ENCODE measurements around the gene CES3.
"Not testable (repeated sequence)": the region's sequence is repeated elsewhere in the genome, so short reads cannot be mapped to it uniquely, and the experiment has no call there.

The CES3 gene

DNA sequence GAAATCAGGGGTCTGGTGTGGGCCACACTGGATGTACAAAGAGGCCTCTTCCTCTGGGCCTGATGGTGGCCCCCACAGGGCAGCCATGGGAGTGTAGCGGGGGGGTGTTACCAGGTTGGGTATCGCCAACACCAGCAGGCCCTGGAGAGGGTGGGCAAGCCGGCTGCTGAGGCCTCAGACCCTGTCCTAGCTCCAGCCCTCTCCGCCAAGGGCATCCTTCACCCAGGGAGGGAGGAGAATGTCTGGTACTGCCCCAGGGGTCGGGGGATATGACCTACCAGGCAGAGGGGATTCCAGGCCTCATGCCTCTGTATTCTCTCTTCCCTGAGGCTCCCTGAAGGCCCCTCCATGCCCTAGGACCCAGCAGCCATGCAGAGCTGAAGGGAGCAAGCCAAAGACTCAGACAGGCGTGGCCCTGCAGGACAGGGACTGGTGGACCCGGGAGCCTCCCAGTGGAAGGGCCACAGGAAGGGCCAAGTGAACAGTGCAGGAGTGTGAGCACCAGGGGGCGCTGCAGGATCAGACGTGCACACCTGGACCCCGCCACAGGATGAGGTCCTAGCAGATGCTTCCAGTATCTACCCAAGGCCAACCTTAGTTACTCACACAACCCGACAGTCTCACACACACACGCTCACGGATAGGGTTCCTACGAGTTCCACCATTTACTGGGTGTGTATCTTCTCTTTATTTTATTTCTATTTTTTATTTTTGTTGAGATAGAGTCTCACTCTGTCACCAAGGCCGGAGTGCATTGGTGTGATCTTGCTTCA lies 16.5 kb downstream of the CES3 start:
- H3K36me3 ChIP-seq (ENCODE audit: control insufficient read depth in 5 of 5, insufficient read depth in 5 of 5, low read length in 5 of 5) = no peaks in the 10 kb centered on the region
- H3K9ac ChIP-seq (ENCODE audit: low read length in 5 of 5) = no peak overlapping the region

GRCh38 chr16:66979011-66979717 lies 18.1 kb downstream of the CES3 start:
- no peaks in the 10 kb centered on the region for H3K9me3 ChIP-seq (ENCODE audit: control insufficient read depth in 5 of 5, low read length in 5 of 5)
- no peak overlapping the region for H3K9ac ChIP-seq (ENCODE audit: low read length in 5 of 5)
- H3K4me3 ChIP-seq (ENCODE audit: low read depth in 1 of 5, low read length in 5 of 5) = no peak overlapping the region
- peaks cover 0 to 4% (median 2%) of the 10 kb centered on the region in 5 donors for H3K27me3 ChIP-seq (ENCODE audit: control insufficient read depth in 5 of 5, insufficient read depth in 4 of 5, low read length in 5 of 5)
- H3K4me1 ChIP-seq (ENCODE audit: control insufficient read depth in 5 of 5, insufficient read depth in 5 of 5, low read length in 5 of 5) = peaks cover 0 to 22% (median 5%) of the 10 kb centered on the region in 5 donors
- no peaks in the 10 kb centered on the region for H3K36me3 ChIP-seq (ENCODE audit: control insufficient read depth in 5 of 5, insufficient read depth in 5 of 5, low read length in 5 of 5)
- H3K27ac ChIP-seq (ENCODE audit: low read depth, low read length) = no peak overlapping the region

More for the DNA sequence above, 16.5 kb downstream of the CES3 start:
- H3K4me1 ChIP-seq (ENCODE audit: control insufficient read depth in 5 of 5, insufficient read depth in 5 of 5, low read length in 5 of 5) = peaks cover 0 to 22% (median 5%) of the 10 kb centered on the region in 5 donors
- no peak overlapping the region for H3K4me3 ChIP-seq (ENCODE audit: low read depth in 1 of 5, low read length in 5 of 5)
- H3K9me3 ChIP-seq (ENCODE audit: control insufficient read depth in 5 of 5, low read length in 5 of 5) = no peaks in the 10 kb centered on the region
- peaks cover 0 to 9% (median 3%) of the 10 kb centered on the region in 5 donors for H3K27me3 ChIP-seq (ENCODE audit: control insufficient read depth in 5 of 5, insufficient read depth in 4 of 5, low read length in 5 of 5)
- no peak overlapping the region for H3K27ac ChIP-seq (ENCODE audit: low read depth, low read length)

- peaks cover 0 to 15% (median 5%) of the 10 kb centered on the region in 5 donors for H3K4me1 ChIP-seq (ENCODE audit: control insufficient read depth in 5 of 5, insufficient read depth in 5 of 5, low read length in 5 of 5)
- no peak overlapping the region for H3K9ac ChIP-seq (ENCODE audit: low read length in 5 of 5)
- no peaks in the 10 kb centered on the region for H3K36me3 ChIP-seq (ENCODE audit: control insufficient read depth in 5 of 5, insufficient read depth in 5 of 5, low read length in 5 of 5)
- H3K9me3 ChIP-seq (ENCODE audit: control insufficient read depth in 5 of 5, low read length in 5 of 5) = no peaks in the 10 kb centered on the region
- no peaks in the 10 kb centered on the region for H3K27me3 ChIP-seq (ENCODE audit: control insufficient read depth in 5 of 5, insufficient read depth in 4 of 5, low read length in 5 of 5)
- H3K4me3 ChIP-seq (ENCODE audit: low read depth in 1 of 5, low read length in 5 of 5) = no peak overlapping the region
- H3K27ac ChIP-seq (ENCODE audit: low read depth, low read length) = no peak overlapping the region
These were observed 22.0 kb downstream of the CES3 start for GRCh38 chr16:66983033-66983432.

- Histone ChIP-seq H3K4me3 (ENCODE audit: low read depth in 1 of 5, low read length in 5 of 5) (no peak overlapping the region), H3K27ac (ENCODE audit: low read depth, low read length) (no peak overlapping the region)
These were observed 23.8 kb downstream of the CES3 start for GRCh38 chr16:66984892-66985311.

DNA sequence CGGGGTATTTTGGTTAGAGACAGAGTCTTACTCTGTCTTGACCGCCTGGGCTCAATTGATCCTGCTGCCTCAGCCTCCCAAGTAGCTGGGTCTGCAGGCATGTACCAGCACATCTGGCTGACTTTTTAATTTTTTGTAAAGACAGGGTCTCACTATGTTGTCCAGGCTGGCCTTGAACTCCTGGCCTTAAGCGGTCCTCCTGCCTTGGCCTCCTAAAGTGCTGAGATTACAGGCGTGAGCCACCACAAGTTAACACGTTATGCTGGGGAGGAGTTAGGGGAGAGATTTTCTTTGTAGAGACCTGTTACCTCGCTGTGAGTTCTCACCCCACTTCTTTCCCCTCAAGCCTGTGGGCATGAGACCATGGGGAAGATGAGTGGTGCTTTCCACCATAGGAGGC lies 25.5 kb downstream of the CES3 start:
- Histone ChIP-seq H3K27ac (ENCODE audit: low read depth, low read length) (no peak overlapping the region), H3K27me3 (ENCODE audit: control insufficient read depth in 5 of 5, insufficient read depth in 4 of 5, low read length in 5 of 5) (no peaks in the 10 kb centered on the region), H3K9ac (ENCODE audit: low read length in 5 of 5) (no peak overlapping the region), H3K9me3 (ENCODE audit: control insufficient read depth in 5 of 5, low read length in 5 of 5) (no peaks in the 10 kb centered on the region), H3K4me1 (ENCODE audit: control insufficient read depth in 5 of 5, insufficient read depth in 5 of 5, low read length in 5 of 5) (peaks cover 0 to 5% (median 0%) of the 10 kb centered on the region in 5 donors), H3K4me3 (ENCODE audit: low read depth in 1 of 5, low read length in 5 of 5) (no peak overlapping the region), H3K36me3 (ENCODE audit: control insufficient read depth in 5 of 5, insufficient read depth in 5 of 5, low read length in 5 of 5) (no peaks in the 10 kb centered on the region)

More at GRCh38 chr16:66984892-66985311, 23.8 kb downstream of the CES3 start:
- peaks cover 0 to 5% (median 0%) of the 10 kb centered on the region in 5 donors for H3K4me1 ChIP-seq (ENCODE audit: control insufficient read depth in 5 of 5, insufficient read depth in 5 of 5, low read length in 5 of 5)
- H3K27me3 ChIP-seq (ENCODE audit: control insufficient read depth in 5 of 5, insufficient read depth in 4 of 5, low read length in 5 of 5) = no peaks in the 10 kb centered on the region
- no peaks in the 10 kb centered on the region for H3K36me3 ChIP-seq (ENCODE audit: control insufficient read depth in 5 of 5, insufficient read depth in 5 of 5, low read length in 5 of 5)
- no peaks in the 10 kb centered on the region for H3K9me3 ChIP-seq (ENCODE audit: control insufficient read depth in 5 of 5, low read length in 5 of 5)
- no peak overlapping the region for H3K9ac ChIP-seq (ENCODE audit: low read length in 5 of 5)

- Histone ChIP-seq H3K27ac (ENCODE audit: low read depth, low read length) (no peak within 1 kb of the TSS), H3K9me3 (ENCODE audit: control insufficient read depth in 5 of 5, low read length in 5 of 5) (no peaks in the 10 kb centered on the region)
These were observed 27.2 kb downstream of the CES3 start, which contains the start of gene CES4A for GRCh38 chr16:66988197-66988788. Gene CES4A (plus strand): TSS chr16:66988589. CDS start chr16:66988773, 184 bp downstream.

GRCh38 chr16:66991545-66992077 lies 30.5 kb downstream of the CES3 start:
- peaks cover 0 to 10% (median 5%) of the 10 kb centered on the region in 5 donors for H3K4me1 ChIP-seq (ENCODE audit: control insufficient read depth in 5 of 5, insufficient read depth in 5 of 5, low read length in 5 of 5)
- H3K36me3 ChIP-seq (ENCODE audit: control insufficient read depth in 5 of 5, insufficient read depth in 5 of 5, low read length in 5 of 5) = no peaks in the 10 kb centered on the region
- H3K27ac ChIP-seq (ENCODE audit: low read depth, low read length) = no peak overlapping the region
- no peaks in the 10 kb centered on the region for H3K9me3 ChIP-seq (ENCODE audit: control insufficient read depth in 5 of 5, low read length in 5 of 5)
- H3K4me3 ChIP-seq (ENCODE audit: low read depth in 1 of 5, low read length in 5 of 5) = no peak overlapping the region
- no peaks in the 10 kb centered on the region for H3K27me3 ChIP-seq (ENCODE audit: control insufficient read depth in 5 of 5, insufficient read depth in 4 of 5, low read length in 5 of 5)
- H3K9ac ChIP-seq (ENCODE audit: low read length in 5 of 5) = no peak overlapping the region

More at GRCh38 chr16:66988197-66988788, 27.2 kb downstream of the CES3 start, which contains the start of gene CES4A:
- Histone ChIP-seq H3K9ac (ENCODE audit: low read length in 5 of 5) (no peak within 1 kb of the TSS), H3K4me1 (ENCODE audit: control insufficient read depth in 5 of 5, insufficient read depth in 5 of 5, low read length in 5 of 5) (peaks cover 0 to 5% (median 0%) of the 10 kb centered on the region in 5 donors), H3K36me3 (ENCODE audit: control insufficient read depth in 5 of 5, insufficient read depth in 5 of 5, low read length in 5 of 5) (no peaks in the 10 kb centered on the region), H3K4me3 (ENCODE audit: low read depth in 1 of 5, low read length in 5 of 5) (no peak within 1 kb of the TSS), H3K27me3 (ENCODE audit: control insufficient read depth in 5 of 5, insufficient read depth in 4 of 5, low read length in 5 of 5) (no peaks in the 10 kb centered on the region)

DNA sequence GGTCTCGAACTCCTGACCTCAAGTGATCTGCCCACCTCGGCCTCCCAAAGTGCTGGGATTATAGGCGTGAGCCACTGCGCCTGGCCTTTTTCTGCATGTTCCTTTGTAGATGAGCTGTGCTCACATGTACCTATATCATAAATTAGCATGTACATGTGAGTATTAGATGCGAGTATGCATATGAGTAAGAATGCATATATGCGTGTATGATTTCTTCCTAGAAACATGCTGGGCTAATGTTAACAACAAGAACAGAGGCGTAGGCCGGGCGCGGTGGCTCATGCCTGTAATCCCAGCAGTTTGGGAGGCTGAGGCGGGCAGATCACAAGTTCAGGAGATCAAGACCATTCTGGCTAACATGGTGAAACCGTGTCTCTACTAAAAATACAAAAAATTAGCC lies 32.5 kb downstream of the CES3 start:
- not testable (repeated sequence) for H3K9me3 ChIP-seq (ENCODE audit: control insufficient read depth in 5 of 5, low read length in 5 of 5); H3K9ac ChIP-seq (ENCODE audit: low read length in 5 of 5); H3K36me3 ChIP-seq (ENCODE audit: control insufficient read depth in 5 of 5, insufficient read depth in 5 of 5, low read length in 5 of 5); H3K27ac ChIP-seq (ENCODE audit: low read depth, low read length); H3K4me3 ChIP-seq (ENCODE audit: low read depth in 1 of 5, low read length in 5 of 5); H3K4me1 ChIP-seq (ENCODE audit: control insufficient read depth in 5 of 5, insufficient read depth in 5 of 5, low read length in 5 of 5); H3K27me3 ChIP-seq (ENCODE audit: control insufficient read depth in 5 of 5, insufficient read depth in 4 of 5, low read length in 5 of 5)

DNA sequence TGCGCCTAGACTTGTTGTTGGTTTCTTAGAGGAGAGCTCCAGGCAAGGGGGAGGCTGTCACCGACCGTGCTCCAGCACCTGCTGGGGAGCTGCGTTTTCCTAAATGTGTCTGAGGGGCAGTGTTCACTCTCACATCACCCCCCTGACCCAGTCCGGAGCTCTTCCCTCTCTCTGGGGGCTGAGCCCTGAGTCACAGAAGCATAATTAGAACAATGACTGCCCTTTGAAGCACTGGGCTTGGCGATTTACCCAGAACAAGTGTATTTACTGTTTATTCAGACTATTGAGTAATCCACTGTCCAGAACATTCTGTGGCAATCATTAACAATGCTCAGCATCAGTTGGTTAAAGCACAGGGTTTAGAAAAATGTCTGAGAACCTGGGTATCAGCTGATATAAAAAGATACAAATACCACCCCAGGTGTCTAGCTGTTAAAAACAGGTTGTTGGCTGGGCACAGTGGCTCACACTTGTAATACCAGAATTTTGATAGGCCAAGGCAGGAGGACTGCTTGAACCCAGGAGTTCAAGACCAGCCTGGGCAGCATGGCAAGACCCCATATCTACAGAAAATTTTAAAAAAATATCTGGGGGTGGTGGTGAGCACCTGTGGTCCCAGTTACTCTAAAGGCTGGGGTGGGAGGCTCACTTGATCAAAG lies 35.4 kb downstream of the CES3 start:
- H3K9ac ChIP-seq (ENCODE audit: low read length in 5 of 5) = no peak overlapping the region
- no peak overlapping the region for H3K4me3 ChIP-seq (ENCODE audit: low read depth in 1 of 5, low read length in 5 of 5)
- H3K36me3 ChIP-seq (ENCODE audit: control insufficient read depth in 5 of 5, insufficient read depth in 5 of 5, low read length in 5 of 5) = no peaks in the 10 kb centered on the region
- H3K4me1 ChIP-seq (ENCODE audit: control insufficient read depth in 5 of 5, insufficient read depth in 5 of 5, low read length in 5 of 5) = peaks cover 0 to 23% (median 20%) of the 10 kb centered on the region in 5 donors
- H3K27me3 ChIP-seq (ENCODE audit: control insufficient read depth in 5 of 5, insufficient read depth in 4 of 5, low read length in 5 of 5) = peaks cover 0 to 2% (median 0%) of the 10 kb centered on the region in 5 donors
- no peaks in the 10 kb centered on the region for H3K9me3 ChIP-seq (ENCODE audit: control insufficient read depth in 5 of 5, low read length in 5 of 5)
- no peak overlapping the region for H3K27ac ChIP-seq (ENCODE audit: low read depth, low read length)

Measured in subcutaneous abdominal adipose tissue (tissue), 5 donors.